SK-N-SH (cell line): ENCODE measurements around the gene DDIT3.

Experiments
- EP300 ChIP-seq, 2 experiments: IDR thresholded peaks; 2 replicates each; pipeline versions ENCODE4 v1.4.0 to v1.6.1; 2012; ENCODE audit warnings: borderline replicate concordance in 1 of 2, low read depth in 1 of 2, low read length in 1 of 2
- TCF12 ChIP-seq: IDR thresholded peaks from 2 replicates; pipeline ENCODE4 v1.4.0; 2012
- TF ChIP-seq, protein P1 (sequence below): fragments of 200-600 bp; sonication (generic); IDR thresholded peaks from 2 replicates; pipeline ENCODE4 v1.6.1; 2017; ENCODE audit warnings: antibody characterized with exemption, mild to moderate bottlenecking, moderate library complexity

- TF ChIP-seq TCF12 (no peak), EP300 (IDR thresholded peaks at IDR 0.05; ENCODE audit: borderline replicate concordance in 1 of 2, low read depth in 1 of 2, low read length in 1 of 2) (no peak)
- TF ChIP-seq, protein P1, sequence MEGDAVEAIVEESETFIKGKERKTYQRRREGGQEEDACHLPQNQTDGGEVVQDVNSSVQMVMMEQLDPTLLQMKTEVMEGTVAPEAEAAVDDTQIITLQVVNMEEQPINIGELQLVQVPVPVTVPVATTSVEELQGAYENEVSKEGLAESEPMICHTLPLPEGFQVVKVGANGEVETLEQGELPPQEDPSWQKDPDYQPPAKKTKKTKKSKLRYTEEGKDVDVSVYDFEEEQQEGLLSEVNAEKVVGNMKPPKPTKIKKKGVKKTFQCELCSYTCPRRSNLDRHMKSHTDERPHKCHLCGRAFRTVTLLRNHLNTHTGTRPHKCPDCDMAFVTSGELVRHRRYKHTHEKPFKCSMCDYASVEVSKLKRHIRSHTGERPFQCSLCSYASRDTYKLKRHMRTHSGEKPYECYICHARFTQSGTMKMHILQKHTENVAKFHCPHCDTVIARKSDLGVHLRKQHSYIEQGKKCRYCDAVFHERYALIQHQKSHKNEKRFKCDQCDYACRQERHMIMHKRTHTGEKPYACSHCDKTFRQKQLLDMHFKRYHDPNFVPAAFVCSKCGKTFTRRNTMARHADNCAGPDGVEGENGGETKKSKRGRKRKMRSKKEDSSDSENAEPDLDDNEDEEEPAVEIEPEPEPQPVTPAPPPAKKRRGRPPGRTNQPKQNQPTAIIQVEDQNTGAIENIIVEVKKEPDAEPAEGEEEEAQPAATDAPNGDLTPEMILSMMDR, result no peak
These were observed 20.1 kb downstream of the DDIT3 start for GRCh38 chr12:57500213-57500612.
